ENCODE measurements around the gene TMEM187.

- TF ChIP-seq CTCF (IDR thresholded peaks at IDR 0.05): no peak
- no peak for TF ChIP-seq EP300 (IDR thresholded peaks at IDR 0.05)
Measured at GRCh38 chrX:154029439-154029838, 56.9 kb downstream of the TMEM187 start.

All from sigmoid colon (tissue), 4 donors.